ENCODE results near the gene ANGPTL4.
"Not testable (repeated sequence)": the region's sequence is repeated elsewhere in the genome, so short reads cannot be mapped to it uniquely, and the experiment has no call there.

- not testable (repeated sequence) for TF ChIP-seq CTCF, POLR2A, POLR2AphosphoS5 (IDR thresholded peaks at IDR 0.05)
Measured at GRCh38 chr19:8385566-8385965, 21.6 kb downstream of the ANGPTL4 start.

Measured in breast epithelium (tissue), 3 donors.